ENCODE data around the gene FOXRED1. TPM values are rescaled to one million over a fixed set of nuclear protein-coding genes. Genes with fewer than 3 reads are reported as not detected.

Gene FOXRED1
- total RNA-seq, 2 donors from 2014 or later: 50.7 to 55.8 TPM

DNA sequence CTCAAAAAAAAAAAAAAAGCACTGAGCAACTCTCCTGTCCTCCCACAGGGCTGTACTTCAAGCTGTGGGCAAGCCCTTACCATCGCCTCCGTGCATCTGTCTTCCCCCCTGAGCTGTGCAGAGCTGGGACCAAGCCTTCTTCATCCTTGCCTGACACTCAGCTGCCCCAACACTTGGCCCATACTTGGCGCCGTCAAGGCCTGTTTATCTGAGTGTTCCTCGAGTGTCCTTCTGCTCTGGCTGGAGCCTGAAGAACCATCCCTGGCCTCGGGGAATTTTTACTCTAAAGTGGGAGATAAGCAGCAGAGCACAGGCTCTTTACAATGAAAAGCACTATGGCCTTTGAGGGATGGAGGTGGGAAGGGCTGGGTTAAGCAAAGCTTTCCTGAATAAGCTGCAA lies 12.3 kb downstream of the FOXRED1 start:
- no peaks in the 10 kb centered on the region for H3K9me3 Mint-ChIP-seq
- 89 to 93% methylated on average over 3 to 6 of the region's 6 CpGs for WGBS, 2 experiments (ENCODE audit: insufficient coverage in 1 of 2, insufficient read length in 1 of 2)
- Histone ChIP-seq H3K36me3 (ENCODE audit: control insufficient read depth, insufficient read depth, low read length) (peaks cover 7% of the 10 kb centered on the region), H3K9ac (ENCODE audit: extremely low read depth, low read length, poor library complexity, severe bottlenecking) (no peak overlapping the region), H3K27ac (ENCODE audit: low read depth, low read length) (no peak overlapping the region), H3K4me3 (ENCODE audit: low read length) (no peak overlapping the region), H3K9me3 (ENCODE audit: control insufficient read depth, low read length) (no peaks in the 10 kb centered on the region), H3K27me3 (ENCODE audit: control insufficient read depth, insufficient read depth, low read length, poor library complexity, severe bottlenecking) (peaks cover 4% of the 10 kb centered on the region), H3K4me1 (ENCODE audit: control insufficient read depth, insufficient read depth, low read length) (no peaks in the 10 kb centered on the region)
- H3K4me3 Mint-ChIP-seq: no peak overlapping the region
- H3K27ac Mint-ChIP-seq: no peak overlapping the region
- TF ChIP-seq, protein P1, sequence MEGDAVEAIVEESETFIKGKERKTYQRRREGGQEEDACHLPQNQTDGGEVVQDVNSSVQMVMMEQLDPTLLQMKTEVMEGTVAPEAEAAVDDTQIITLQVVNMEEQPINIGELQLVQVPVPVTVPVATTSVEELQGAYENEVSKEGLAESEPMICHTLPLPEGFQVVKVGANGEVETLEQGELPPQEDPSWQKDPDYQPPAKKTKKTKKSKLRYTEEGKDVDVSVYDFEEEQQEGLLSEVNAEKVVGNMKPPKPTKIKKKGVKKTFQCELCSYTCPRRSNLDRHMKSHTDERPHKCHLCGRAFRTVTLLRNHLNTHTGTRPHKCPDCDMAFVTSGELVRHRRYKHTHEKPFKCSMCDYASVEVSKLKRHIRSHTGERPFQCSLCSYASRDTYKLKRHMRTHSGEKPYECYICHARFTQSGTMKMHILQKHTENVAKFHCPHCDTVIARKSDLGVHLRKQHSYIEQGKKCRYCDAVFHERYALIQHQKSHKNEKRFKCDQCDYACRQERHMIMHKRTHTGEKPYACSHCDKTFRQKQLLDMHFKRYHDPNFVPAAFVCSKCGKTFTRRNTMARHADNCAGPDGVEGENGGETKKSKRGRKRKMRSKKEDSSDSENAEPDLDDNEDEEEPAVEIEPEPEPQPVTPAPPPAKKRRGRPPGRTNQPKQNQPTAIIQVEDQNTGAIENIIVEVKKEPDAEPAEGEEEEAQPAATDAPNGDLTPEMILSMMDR (conservative IDR thresholded peaks at IDR 0.05): no peak
- no peak for DNase-seq
- H3K27me3 Mint-ChIP-seq (ENCODE audit: insufficient read depth): peaks cover 1% of the 10 kb centered on the region
- peaks cover 10% of the 10 kb centered on the region for H3K4me1 Mint-ChIP-seq
- peaks cover 13% of the 10 kb centered on the region for H3K36me3 Mint-ChIP-seq (ENCODE audit: low read depth)

DNA sequence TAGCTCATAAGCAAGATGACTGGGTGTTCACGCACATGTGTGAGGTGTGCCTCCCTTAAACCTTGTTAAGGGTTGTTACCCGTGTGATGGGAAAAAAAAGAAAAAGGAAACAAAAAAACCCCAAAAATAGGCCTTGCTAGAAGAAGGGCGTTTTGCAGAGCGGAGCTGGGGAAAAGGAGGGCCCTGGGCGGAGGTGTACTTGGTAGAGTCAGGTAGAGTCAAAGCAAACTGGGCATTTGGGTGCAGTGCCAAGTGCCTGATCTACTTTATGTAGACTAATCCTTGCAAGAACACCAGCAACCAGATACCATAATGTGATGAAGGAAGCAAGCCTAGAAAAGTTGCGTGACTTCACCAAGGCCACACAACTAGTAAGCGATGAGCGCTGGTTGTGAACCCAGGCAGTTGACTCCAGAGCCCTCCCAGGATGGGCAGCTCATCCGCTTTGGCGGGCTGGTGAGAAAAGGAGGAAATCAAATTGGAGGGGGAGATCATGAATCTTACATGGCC lies 12.8 kb downstream of the FOXRED1 start:
- Mint-ChIP-seq H3K27ac (no peak overlapping the region), H3K4me3 (peak overlapping the region; percentile 78), H3K9me3 (no peaks in the 10 kb centered on the region), H3K4me1 (peaks cover 10% of the 10 kb centered on the region), H3K27me3 (ENCODE audit: insufficient read depth) (peaks cover 1% of the 10 kb centered on the region), H3K36me3 (ENCODE audit: low read depth) (peaks cover 13% of the 10 kb centered on the region)
- WGBS, 2 experiments (ENCODE audit: insufficient coverage in 1 of 2, insufficient read length in 1 of 2): 95 to 97% methylated on average over 8 to 10 of the region's 10 CpGs
- Histone ChIP-seq H3K4me1 (ENCODE audit: control insufficient read depth, insufficient read depth, low read length) (no peaks in the 10 kb centered on the region), H3K36me3 (ENCODE audit: control insufficient read depth, insufficient read depth, low read length) (peaks cover 6% of the 10 kb centered on the region), H3K27me3 (ENCODE audit: control insufficient read depth, insufficient read depth, low read length, poor library complexity, severe bottlenecking) (peaks cover 4% of the 10 kb centered on the region), H3K27ac (ENCODE audit: low read depth, low read length) (no peak overlapping the region), H3K9ac (ENCODE audit: extremely low read depth, low read length, poor library complexity, severe bottlenecking) (no peak overlapping the region), H3K4me3 (ENCODE audit: low read length) (no peak overlapping the region), H3K9me3 (ENCODE audit: control insufficient read depth, low read length) (no peaks in the 10 kb centered on the region)
- no peak for DNase-seq
- TF ChIP-seq, protein P1 (conservative IDR thresholded peaks at IDR 0.05): no peak

DNA sequence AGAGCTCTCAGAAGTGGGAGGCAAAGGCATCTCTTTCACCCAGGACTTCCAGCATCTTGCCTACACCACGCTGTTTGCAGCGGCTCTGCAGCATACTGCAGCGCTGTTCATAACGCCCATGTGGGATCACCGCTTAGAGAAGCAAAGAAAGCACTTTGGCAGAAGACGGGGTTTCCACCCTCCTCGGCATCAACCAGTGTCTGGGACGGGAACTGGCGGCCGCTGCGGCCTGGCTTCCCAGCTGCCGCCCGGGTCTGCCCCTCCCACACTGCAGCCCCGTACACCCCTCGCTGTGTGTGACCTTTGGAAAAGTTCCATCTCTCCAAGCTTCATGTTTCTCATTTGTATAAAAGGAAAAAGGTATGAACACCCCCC lies 13.4 kb downstream of the FOXRED1 start:
- peaks cover 10% of the 10 kb centered on the region for H3K36me3 Mint-ChIP-seq (ENCODE audit: low read depth)
- peak overlapping the region; percentile 44 for H3K9ac ChIP-seq (ENCODE audit: extremely low read depth, low read length, poor library complexity, severe bottlenecking)
- H3K27ac ChIP-seq (ENCODE audit: low read depth, low read length): no peak overlapping the region
- no peaks in the 10 kb centered on the region for H3K4me1 ChIP-seq (ENCODE audit: control insufficient read depth, insufficient read depth, low read length)
- DNase-seq: peak; percentile 79
- peak overlapping the region; percentile 78 for H3K4me3 Mint-ChIP-seq
- peaks cover under 1% of the 10 kb centered on the region for H3K36me3 ChIP-seq (ENCODE audit: control insufficient read depth, insufficient read depth, low read length)
- H3K9me3 Mint-ChIP-seq: no peaks in the 10 kb centered on the region
- H3K27me3 Mint-ChIP-seq (ENCODE audit: insufficient read depth): peaks cover 1% of the 10 kb centered on the region
- peak overlapping the region; percentile 55 for H3K27ac Mint-ChIP-seq
- H3K4me3 ChIP-seq (ENCODE audit: low read length): peak overlapping the region; percentile 87
- H3K9me3 ChIP-seq (ENCODE audit: control insufficient read depth, low read length): no peaks in the 10 kb centered on the region
- H3K4me1 Mint-ChIP-seq: peaks cover 10% of the 10 kb centered on the region
- TF ChIP-seq, protein P1 (conservative IDR thresholded peaks at IDR 0.05): no peak
- WGBS, 2 experiments (ENCODE audit: insufficient coverage in 1 of 2, insufficient read length in 1 of 2): 31 to 59% methylated on average over 5 to 15 of the region's 15 CpGs
- peaks cover 4% of the 10 kb centered on the region for H3K27me3 ChIP-seq (ENCODE audit: control insufficient read depth, insufficient read depth, low read length, poor library complexity, severe bottlenecking)

Measured in endodermal cell (in vitro differentiated cells).